Measurements from ENCODE around the gene MYL10. TPM values are rescaled to one million over a fixed set of nuclear protein-coding genes. Genes with fewer than 3 reads are reported as not detected.

The MYL10 gene
- total RNA-seq, 2 donors from 2014 or later = not detected

GRCh38 chr7:101634196-101634717, 5.2 kb upstream of the MYL10 start:
- Mint-ChIP-seq H3K9me3 (no peaks in the 10 kb centered on the region), H3K4me3 (no peak overlapping the region), H3K36me3 (ENCODE audit: low read depth) (no peaks in the 10 kb centered on the region), H3K27me3 (no peaks in the 10 kb centered on the region), H3K4me1 (no peaks in the 10 kb centered on the region), H3K27ac (no peak overlapping the region)
- ATAC-seq (replicated peaks) = no peak

GRCh38 chr7:101633511-101633910, 4.4 kb upstream of the MYL10 start:
- no peaks in the 10 kb centered on the region for H3K9me3 Mint-ChIP-seq
- H3K27ac Mint-ChIP-seq = no peak overlapping the region
- no peaks in the 10 kb centered on the region for H3K36me3 Mint-ChIP-seq (ENCODE audit: low read depth)
- no peak overlapping the region for H3K4me3 Mint-ChIP-seq
- no peak for ATAC-seq (replicated peaks)
- no peaks in the 10 kb centered on the region for H3K4me1 Mint-ChIP-seq
- H3K27me3 Mint-ChIP-seq = no peaks in the 10 kb centered on the region

GRCh38 chr7:101632641-101633040, 3.5 kb upstream of the MYL10 start:
- Mint-ChIP-seq H3K27ac (no peak overlapping the region), H3K4me1 (no peaks in the 10 kb centered on the region), H3K36me3 (ENCODE audit: low read depth) (no peaks in the 10 kb centered on the region), H3K27me3 (no peaks in the 10 kb centered on the region), H3K4me3 (no peak overlapping the region), H3K9me3 (no peaks in the 10 kb centered on the region)
- no peak for ATAC-seq (replicated peaks)

- H3K27ac Mint-ChIP-seq = no peak overlapping the region
Measured at GRCh38 chr7:101631224-101631714, 2.2 kb upstream of the MYL10 start.

GRCh38 chr7:101630591-101630990, 1.5 kb upstream of the MYL10 start:
- Mint-ChIP-seq H3K4me1 (no peaks in the 10 kb centered on the region), H3K27ac (no peak overlapping the region), H3K9me3 (no peaks in the 10 kb centered on the region), H3K36me3 (ENCODE audit: low read depth) (no peaks in the 10 kb centered on the region), H3K27me3 (peaks cover 3% of the 10 kb centered on the region), H3K4me3 (no peak overlapping the region)
- ATAC-seq (replicated peaks) = no peak

More at GRCh38 chr7:101631224-101631714, 2.2 kb upstream of the MYL10 start:
- Mint-ChIP-seq H3K36me3 (ENCODE audit: low read depth) (no peaks in the 10 kb centered on the region), H3K4me1 (no peaks in the 10 kb centered on the region), H3K4me3 (no peak overlapping the region), H3K9me3 (no peaks in the 10 kb centered on the region), H3K27me3 (peaks cover under 1% of the 10 kb centered on the region)
- no peak for ATAC-seq (replicated peaks)

- Mint-ChIP-seq H3K9me3 (no peaks in the 10 kb centered on the region), H3K4me1 (no peaks in the 10 kb centered on the region), H3K36me3 (ENCODE audit: low read depth) (no peaks in the 10 kb centered on the region), H3K27ac (no peak overlapping the region), H3K27me3 (peaks cover 10% of the 10 kb centered on the region), H3K4me3 (no peak overlapping the region)
- ATAC-seq (replicated peaks) = no peak
Measured at GRCh38 chr7:101628522-101628921, 574 bp downstream of the MYL10 start.

GRCh38 chr7:101626758-101627157, 2.3 kb downstream of the MYL10 start:
- ATAC-seq (replicated peaks) = no peak
- Mint-ChIP-seq H3K9me3 (no peaks in the 10 kb centered on the region), H3K27me3 (peaks cover 10% of the 10 kb centered on the region), H3K27ac (no peak overlapping the region), H3K36me3 (ENCODE audit: low read depth) (no peaks in the 10 kb centered on the region), H3K4me1 (no peaks in the 10 kb centered on the region), H3K4me3 (no peak overlapping the region)

- Mint-ChIP-seq H3K27ac (no peak overlapping the region), H3K4me3 (no peak overlapping the region), H3K4me1 (no peaks in the 10 kb centered on the region), H3K27me3 (peaks cover 10% of the 10 kb centered on the region), H3K36me3 (ENCODE audit: low read depth) (no peaks in the 10 kb centered on the region), H3K9me3 (no peaks in the 10 kb centered on the region)
- no peak for ATAC-seq (replicated peaks)
Measured at GRCh38 chr7:101626069-101626671, 2.9 kb downstream of the MYL10 start.

GRCh38 chr7:101625031-101625791, 3.9 kb downstream of the MYL10 start:
- H3K9me3 Mint-ChIP-seq = no peaks in the 10 kb centered on the region
- H3K4me3 Mint-ChIP-seq = no peak overlapping the region
- no peak for ATAC-seq (replicated peaks)
- peaks cover 10% of the 10 kb centered on the region for H3K27me3 Mint-ChIP-seq
- H3K36me3 Mint-ChIP-seq (ENCODE audit: low read depth) = no peaks in the 10 kb centered on the region
- H3K4me1 Mint-ChIP-seq = no peaks in the 10 kb centered on the region
- H3K27ac Mint-ChIP-seq = no peak overlapping the region

GRCh38 chr7:101624246-101625001, 4.7 kb downstream of the MYL10 start:
- Mint-ChIP-seq H3K4me1 (no peaks in the 10 kb centered on the region), H3K4me3 (no peak overlapping the region), H3K36me3 (ENCODE audit: low read depth) (no peaks in the 10 kb centered on the region), H3K27me3 (peaks cover 10% of the 10 kb centered on the region), H3K9me3 (no peaks in the 10 kb centered on the region), H3K27ac (no peak overlapping the region)
- no peak for ATAC-seq (replicated peaks)

- no peak overlapping the region for H3K27ac Mint-ChIP-seq
- no peaks in the 10 kb centered on the region for H3K9me3 Mint-ChIP-seq
- no peaks in the 10 kb centered on the region for H3K36me3 Mint-ChIP-seq (ENCODE audit: low read depth)
- H3K4me3 Mint-ChIP-seq = no peak overlapping the region
- ATAC-seq (replicated peaks) = no peak
- H3K4me1 Mint-ChIP-seq = no peaks in the 10 kb centered on the region
- H3K27me3 Mint-ChIP-seq = peaks cover 10% of the 10 kb centered on the region
Measured at GRCh38 chr7:101622609-101623173, 6.4 kb downstream of the MYL10 start.

GRCh38 chr7:101620991-101621390, 8.1 kb downstream of the MYL10 start:
- Mint-ChIP-seq H3K27me3 (peaks cover 11% of the 10 kb centered on the region), H3K27ac (no peak overlapping the region), H3K36me3 (ENCODE audit: low read depth) (no peaks in the 10 kb centered on the region), H3K4me3 (no peak overlapping the region), H3K9me3 (no peaks in the 10 kb centered on the region), H3K4me1 (no peaks in the 10 kb centered on the region)
- ATAC-seq (replicated peaks) = no peak

GRCh38 chr7:101620395-101620794, 8.7 kb downstream of the MYL10 start:
- Mint-ChIP-seq H3K9me3 (no peaks in the 10 kb centered on the region), H3K36me3 (ENCODE audit: low read depth) (no peaks in the 10 kb centered on the region), H3K4me1 (no peaks in the 10 kb centered on the region), H3K27me3 (peaks cover 10% of the 10 kb centered on the region), H3K27ac (no peak overlapping the region), H3K4me3 (no peak overlapping the region)
- no peak for ATAC-seq (replicated peaks)

GRCh38 chr7:101618916-101619315, 10.2 kb downstream of the MYL10 start:
- Mint-ChIP-seq H3K27me3 (peaks cover 11% of the 10 kb centered on the region), H3K36me3 (ENCODE audit: low read depth) (no peaks in the 10 kb centered on the region), H3K4me1 (no peaks in the 10 kb centered on the region), H3K27ac (no peak overlapping the region), H3K9me3 (no peaks in the 10 kb centered on the region), H3K4me3 (no peak overlapping the region)
- no peak for ATAC-seq (replicated peaks)
